Activated CD4-positive, alpha-beta T cell treated with anti-CD3 and anti-CD28 coated beads for 1 hour (primary cell): ENCODE results near the gene CA4.

Experiments used
- DNase-seq: peaks from one replicate; pipeline ENCODE4 v3.0.0-alpha.2; 2020

CA4 gene

GRCh38 chr17:60134396-60135150, 15.2 kb upstream of the CA4 start:
- no peak for DNase-seq

- DNase-seq: peak; percentile 61
These were observed 14.4 kb upstream of the CA4 start for GRCh38 chr17:60135151-60135950.

GRCh38 chr17:60135951-60136666, 13.7 kb upstream of the CA4 start:
- DNase-seq: no peak

GRCh38 chr17:60137731-60138130, 12.0 kb upstream of the CA4 start:
- no peak for DNase-seq

GRCh38 chr17:60138769-60139437, 10.9 kb upstream of the CA4 start:
- no peak for DNase-seq

- peak; percentile 44 for DNase-seq
These were observed 10.1 kb upstream of the CA4 start for GRCh38 chr17:60139438-60140285.

- no peak for DNase-seq
These were observed 8.4 kb upstream of the CA4 start for GRCh38 chr17:60141111-60142018.

GRCh38 chr17:60142872-60143499, 6.8 kb upstream of the CA4 start:
- DNase-seq: peak; percentile 51

GRCh38 chr17:60145006-60145935, 4.5 kb upstream of the CA4 start:
- no peak for DNase-seq

- no peak for DNase-seq
These were observed 3.6 kb upstream of the CA4 start for GRCh38 chr17:60146206-60146605.

GRCh38 chr17:60147553-60148223, 2.1 kb upstream of the CA4 start:
- DNase-seq: no peak

GRCh38 chr17:60148373-60148772, 1.4 kb upstream of the CA4 start:
- no peak for DNase-seq

GRCh38 chr17:60151355-60151754, 1.6 kb downstream of the CA4 start:
- no peak for DNase-seq

GRCh38 chr17:60153606-60154390, 4.0 kb downstream of the CA4 start:
- no peak for DNase-seq

GRCh38 chr17:60154616-60155426, 5.0 kb downstream of the CA4 start:
- DNase-seq: no peak

GRCh38 chr17:60155427-60155814, 5.6 kb downstream of the CA4 start:
- no peak for DNase-seq

- DNase-seq: no peak
These were observed 6.0 kb downstream of the CA4 start for GRCh38 chr17:60155815-60156214.
